ENCODE results near the gene DOP1A.

DOP1A gene

GRCh38 chr6:83180426-83180950 lies 113.0 kb downstream of the DOP1A start:
- peaks cover 66% of the 10 kb centered on the region for H3K36me3 ChIP-seq (ENCODE audit: insufficient read depth, low read length)
- no peaks in the 10 kb centered on the region for H4K20me1 ChIP-seq (ENCODE audit: insufficient read depth, low read length)
- H2AFZ ChIP-seq (ENCODE audit: low read length), result no peak overlapping the region
- no peak overlapping the region for H3K27ac ChIP-seq (ENCODE audit: low read depth, low read length, poor library complexity, severe bottlenecking)
- TF ChIP-seq EZH2 (IDR thresholded peaks at IDR 0.05; ENCODE audit: borderline replicate concordance, low read length), result no peak
- TF ChIP-seq, protein P1, sequence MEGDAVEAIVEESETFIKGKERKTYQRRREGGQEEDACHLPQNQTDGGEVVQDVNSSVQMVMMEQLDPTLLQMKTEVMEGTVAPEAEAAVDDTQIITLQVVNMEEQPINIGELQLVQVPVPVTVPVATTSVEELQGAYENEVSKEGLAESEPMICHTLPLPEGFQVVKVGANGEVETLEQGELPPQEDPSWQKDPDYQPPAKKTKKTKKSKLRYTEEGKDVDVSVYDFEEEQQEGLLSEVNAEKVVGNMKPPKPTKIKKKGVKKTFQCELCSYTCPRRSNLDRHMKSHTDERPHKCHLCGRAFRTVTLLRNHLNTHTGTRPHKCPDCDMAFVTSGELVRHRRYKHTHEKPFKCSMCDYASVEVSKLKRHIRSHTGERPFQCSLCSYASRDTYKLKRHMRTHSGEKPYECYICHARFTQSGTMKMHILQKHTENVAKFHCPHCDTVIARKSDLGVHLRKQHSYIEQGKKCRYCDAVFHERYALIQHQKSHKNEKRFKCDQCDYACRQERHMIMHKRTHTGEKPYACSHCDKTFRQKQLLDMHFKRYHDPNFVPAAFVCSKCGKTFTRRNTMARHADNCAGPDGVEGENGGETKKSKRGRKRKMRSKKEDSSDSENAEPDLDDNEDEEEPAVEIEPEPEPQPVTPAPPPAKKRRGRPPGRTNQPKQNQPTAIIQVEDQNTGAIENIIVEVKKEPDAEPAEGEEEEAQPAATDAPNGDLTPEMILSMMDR (IDR thresholded peaks at IDR 0.05; ENCODE audit: low read length), result no peak
- no peaks in the 10 kb centered on the region for H3F3A ChIP-seq (ENCODE audit: insufficient read depth, low read length)
- no peak overlapping the region for H3K9ac ChIP-seq (ENCODE audit: low read length)
- no peaks in the 10 kb centered on the region for H3K27me3 ChIP-seq (ENCODE audit: insufficient read depth, low read length)
- H3K4me2 ChIP-seq (ENCODE audit: low read length), result no peak overlapping the region
- H3K9me3 ChIP-seq (ENCODE audit: low read length), result no peaks in the 10 kb centered on the region
- H3K79me2 ChIP-seq (ENCODE audit: insufficient read depth, low read length), result no peaks in the 10 kb centered on the region
- no peaks in the 10 kb centered on the region for H3K4me1 ChIP-seq (ENCODE audit: insufficient read depth, low read length, severe bottlenecking)
- no peaks in the 10 kb centered on the region for H3K9me2 ChIP-seq (ENCODE audit: low read depth, low read length)
- no peak overlapping the region for H3K4me3 ChIP-seq (ENCODE audit: low read depth, low read length, poor library complexity, severe bottlenecking)

DNA sequence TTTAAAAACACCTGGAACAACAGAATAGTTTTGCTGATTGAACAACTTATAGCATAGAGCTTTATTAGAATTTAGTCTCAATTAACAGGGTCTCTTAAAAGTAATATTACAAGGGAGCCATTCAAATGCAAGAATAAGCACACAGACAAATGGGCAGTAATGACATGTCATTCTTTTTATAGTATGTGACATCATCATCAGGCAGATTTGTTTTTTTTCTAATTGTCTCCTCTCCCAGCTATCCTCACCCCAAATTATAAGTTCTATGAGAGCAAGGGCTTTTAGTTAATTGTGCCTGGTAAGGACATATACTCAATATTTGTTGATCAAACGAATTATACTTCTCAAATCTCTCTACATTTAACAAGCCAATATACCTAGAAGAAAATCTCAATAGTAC lies 114.6 kb downstream of the DOP1A start:
- no peaks in the 10 kb centered on the region for H3K27me3 ChIP-seq (ENCODE audit: insufficient read depth, low read length)
- H3K4me3 ChIP-seq (ENCODE audit: low read depth, low read length, poor library complexity, severe bottlenecking), result no peak overlapping the region
- H3K9me3 ChIP-seq (ENCODE audit: low read length), result no peaks in the 10 kb centered on the region
- H3K9me2 ChIP-seq (ENCODE audit: low read depth, low read length), result no peaks in the 10 kb centered on the region
- no peak overlapping the region for H3K4me2 ChIP-seq (ENCODE audit: low read length)
- H2AFZ ChIP-seq (ENCODE audit: low read length), result no peak overlapping the region
- H4K20me1 ChIP-seq (ENCODE audit: insufficient read depth, low read length), result no peaks in the 10 kb centered on the region
- H3K27ac ChIP-seq (ENCODE audit: low read depth, low read length, poor library complexity, severe bottlenecking), result no peak overlapping the region
- H3K36me3 ChIP-seq (ENCODE audit: insufficient read depth, low read length), result peaks cover 67% of the 10 kb centered on the region
- no peaks in the 10 kb centered on the region for H3K79me2 ChIP-seq (ENCODE audit: insufficient read depth, low read length)
- no peaks in the 10 kb centered on the region for H3F3A ChIP-seq (ENCODE audit: insufficient read depth, low read length)
- TF ChIP-seq, protein P1 (IDR thresholded peaks at IDR 0.05; ENCODE audit: low read length), result no peak
- H3K9ac ChIP-seq (ENCODE audit: low read length), result no peak overlapping the region
- no peaks in the 10 kb centered on the region for H3K4me1 ChIP-seq (ENCODE audit: insufficient read depth, low read length, severe bottlenecking)

DNA sequence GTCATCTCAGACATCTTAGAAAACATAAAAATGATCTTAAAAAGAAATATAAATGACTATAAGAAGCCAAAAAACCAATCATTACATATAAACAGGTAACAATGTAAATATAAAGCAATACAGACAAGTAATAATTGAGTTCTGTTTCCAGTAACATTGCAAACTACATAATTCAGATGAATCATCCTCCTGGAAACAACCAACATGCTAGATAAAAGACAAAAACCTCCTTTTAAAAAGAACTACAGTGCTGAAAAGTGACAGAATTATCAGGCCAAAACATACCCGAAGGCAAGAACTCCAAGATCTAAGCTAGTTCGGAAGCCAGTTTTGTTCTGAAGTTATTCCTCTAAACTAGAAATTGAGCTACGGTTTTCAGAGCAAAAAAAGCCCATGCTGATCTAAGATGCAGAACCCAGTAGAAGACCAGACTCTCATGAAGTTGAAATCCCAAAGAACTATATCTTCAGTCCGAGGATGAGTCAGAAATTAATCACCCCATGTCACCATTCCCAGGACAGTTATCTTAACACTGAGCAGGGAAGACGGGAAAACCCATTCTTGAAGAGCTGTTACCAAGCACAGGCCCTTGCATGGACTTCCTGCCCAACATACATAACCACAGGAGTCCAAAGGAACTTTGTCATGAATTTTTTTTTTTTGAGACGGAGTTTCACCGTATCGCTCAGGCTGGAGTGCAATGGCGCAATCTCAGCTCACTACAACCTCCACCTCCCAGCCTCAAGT lies 115.8 kb downstream of the DOP1A start:
- TF ChIP-seq EZH2 (IDR thresholded peaks at IDR 0.05; ENCODE audit: borderline replicate concordance, low read length), result no peak
- TF ChIP-seq, protein P1 (IDR thresholded peaks at IDR 0.05; ENCODE audit: low read length), result no peak
- no peak overlapping the region for H3K27ac ChIP-seq (ENCODE audit: low read depth, low read length, poor library complexity, severe bottlenecking)

More for the DNA sequence above, 115.8 kb downstream of the DOP1A start:
- H3K9me3 ChIP-seq (ENCODE audit: low read length), result no peaks in the 10 kb centered on the region
- H3K9ac ChIP-seq (ENCODE audit: low read length), result no peak overlapping the region
- no peak overlapping the region for H3K4me2 ChIP-seq (ENCODE audit: low read length)
- no peaks in the 10 kb centered on the region for H3K4me1 ChIP-seq (ENCODE audit: insufficient read depth, low read length, severe bottlenecking)
- H3K36me3 ChIP-seq (ENCODE audit: insufficient read depth, low read length), result peaks cover 59% of the 10 kb centered on the region
- no peak overlapping the region for H2AFZ ChIP-seq (ENCODE audit: low read length)
- H4K20me1 ChIP-seq (ENCODE audit: insufficient read depth, low read length), result no peaks in the 10 kb centered on the region
- H3K27me3 ChIP-seq (ENCODE audit: insufficient read depth, low read length), result no peaks in the 10 kb centered on the region
- no peak overlapping the region for H3K4me3 ChIP-seq (ENCODE audit: low read depth, low read length, poor library complexity, severe bottlenecking)
- no peaks in the 10 kb centered on the region for H3K79me2 ChIP-seq (ENCODE audit: insufficient read depth, low read length)
- no peaks in the 10 kb centered on the region for H3K9me2 ChIP-seq (ENCODE audit: low read depth, low read length)
- no peaks in the 10 kb centered on the region for H3F3A ChIP-seq (ENCODE audit: insufficient read depth, low read length)
